ENCODE measurements around the gene KAT6B. TPM values are rescaled to one million over a fixed set of nuclear protein-coding genes. Genes with fewer than 3 reads are reported as not detected.

Gene KAT6B
- total and polyA plus RNA-seq, 2 of the 8 experiments (the other 6 are each of a cell fraction or from before 2014, with no cell fraction given), result 7.3 to 30.8 TPM

DNA sequence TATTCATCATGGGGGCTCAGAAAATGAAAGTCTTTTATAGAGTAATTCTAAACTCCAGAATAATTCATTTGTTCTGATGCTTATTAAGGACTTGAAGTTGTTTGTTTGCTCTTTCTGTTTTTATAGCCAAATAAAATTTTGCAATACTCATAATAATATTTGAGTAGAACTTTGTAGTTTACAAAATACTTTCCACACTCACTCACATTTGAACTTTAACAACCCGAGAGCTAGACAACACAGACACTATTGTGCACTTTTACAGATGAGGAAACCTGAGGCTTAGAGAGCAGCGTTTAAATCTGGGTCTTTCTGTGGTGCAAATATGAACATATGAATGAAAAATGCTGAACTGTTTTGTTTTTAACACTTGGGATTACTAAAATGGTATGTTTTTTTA lies 126.8 kb downstream of the KAT6B start:
- POLR2A ChIA-PET (ENCODE audit: partially characterized antibody), result no interaction called here
- H3K4me2 ChIP-seq (ENCODE audit: insufficient read depth in 1 of 2, low read depth in 2 of 2, low read length in 2 of 2), result no peak overlapping the region
- no peak overlapping the region for H2BK15ac ChIP-seq (ENCODE audit: low read length)
- H2AFZ ChIP-seq (ENCODE audit: low read length), result no peak overlapping the region
- FAIRE-seq (no peak), DNase-seq (ENCODE audit: low read depth in 1 of 2, low spot score in 2 of 2) (no peak)
- H4K5ac ChIP-seq (ENCODE audit: insufficient read length, low read depth, low read length), result no peak overlapping the region
- no peaks in the 10 kb centered on the region for H3K27me3 ChIP-seq (replicated peaks in 1 of 4; ENCODE audit: control insufficient read depth in 3 of 4, extremely low read depth in 1 of 4, insufficient read depth in 3 of 4, low read length in 3 of 4)
- H3K79me2 ChIP-seq (ENCODE audit: control insufficient read depth in 1 of 2, insufficient read depth in 2 of 2, low read length in 2 of 2), result peaks cover 0 to 3% of the 10 kb centered on the region in 2 experiments; a peak in 2 of 4 replicates
- no peak overlapping the region for H2AK5ac ChIP-seq (ENCODE audit: low read depth, low read length)
- H3K79me1 ChIP-seq (ENCODE audit: low read depth, low read length), result no peaks in the 10 kb centered on the region; the same call in 1 of the 2 replicates
- H3K14ac ChIP-seq (ENCODE audit: insufficient read length), result no peak overlapping the region
- H3K23ac ChIP-seq (ENCODE audit: insufficient read length), result no peak overlapping the region
- no peak overlapping the region for H4K8ac ChIP-seq (ENCODE audit: extremely low read depth, insufficient read depth, low read length)
- H2BK120ac ChIP-seq (replicated peaks; ENCODE audit: low read depth, low read length), result no peak overlapping the region
- H3K36me3 ChIP-seq (ENCODE audit: control insufficient read depth in 2 of 4, insufficient read depth in 4 of 4, low read length in 3 of 4), result no peaks in the 10 kb centered on the region
- no peak overlapping the region for H3K56ac ChIP-seq (replicated peaks; ENCODE audit: insufficient read length, low read depth, low read length)
- no peak overlapping the region for H2BK5ac ChIP-seq (ENCODE audit: low read depth, low read length)
- H2BK20ac ChIP-seq (ENCODE audit: low read length), result no peak overlapping the region
- H3K9me3 ChIP-seq (ENCODE audit: insufficient read depth in 2 of 2, low read depth in 1 of 2, low read length in 1 of 2), result no peaks in the 10 kb centered on the region
- no peak overlapping the region for H3K9ac ChIP-seq (replicated peaks in 1 of 4; ENCODE audit: extremely low read depth in 1 of 4, low read depth in 3 of 4, low read length in 3 of 4)
- TF ChIP-seq TBP (IDR thresholded peaks at IDR 0.05; ENCODE audit: low read depth, low read length) (no peak), SIN3A (conservative IDR thresholded peaks at IDR 0.05 in 1 of 2, IDR thresholded peaks at IDR 0.05 in 1 of 2; ENCODE audit: low read depth in 1 of 2, low read length in 2 of 2) (no peak), SIX5 (IDR thresholded peaks at IDR 0.05; ENCODE audit: low read depth, low read length) (no peak), HDAC2 (IDR thresholded peaks at IDR 0.05; ENCODE audit: borderline replicate concordance in 1 of 2, low read depth in 2 of 2, low read length in 2 of 2) (no peak), RAD21 (IDR thresholded peaks at IDR 0.05 in 1 of 2, conservative IDR thresholded peaks at IDR 0.05 in 1 of 2; ENCODE audit: low read depth in 2 of 2, low read length in 2 of 2) (no peak), SP2 (IDR thresholded peaks at IDR 0.05; ENCODE audit: low read length) (no peak), SP1 (IDR thresholded peaks at IDR 0.05; ENCODE audit: low read depth, low read length) (no peak)
- H2BK12ac ChIP-seq (ENCODE audit: low read depth, low read length), result no peak overlapping the region
- no peak overlapping the region for H4K91ac ChIP-seq (replicated peaks; ENCODE audit: insufficient read length, low read length)
- 100% methylated on average over 2 of the region's 2 CpGs; no CpG with 5 or more reads in 1 of the 2 experiments for WGBS, 2 experiments (ENCODE audit: extremely low coverage in 1 of 2, insufficient coverage in 1 of 2, insufficient read length in 1 of 2, insufficient replicate concordance in 2 of 2, low coverage in 1 of 2, low lambda C conversion rate in 2 of 2, missing lambda C conversion rate in 1 of 2)
- no peak overlapping the region for H3K4ac ChIP-seq (replicated peaks; ENCODE audit: insufficient read length, low read depth, low read length)
- H3K27ac ChIP-seq (ENCODE audit: low read depth, low read length), result no peak overlapping the region
- no peak overlapping the region for H3K4me3 ChIP-seq (ENCODE audit: extremely low read depth in 1 of 4, insufficient read depth in 2 of 4, low read depth in 3 of 4, low read length in 4 of 4)
- CTCF ChIA-PET (ENCODE audit: partially characterized antibody), result no interaction called here
- H3K4me1 ChIP-seq (replicated peaks in 1 of 4; ENCODE audit: control insufficient read depth in 3 of 4, insufficient read depth in 4 of 4, low read length in 3 of 4), result no peaks in the 10 kb centered on the region
- no peaks in the 10 kb centered on the region for H4K20me1 ChIP-seq (replicated peaks in 1 of 2; ENCODE audit: control insufficient read depth in 1 of 2, insufficient read depth in 2 of 2, low read length in 2 of 2)
- H3K18ac ChIP-seq (ENCODE audit: extremely low read depth, low read length), result no peak overlapping the region
- H3K23me2 ChIP-seq (ENCODE audit: low read depth, low read length), result no peaks in the 10 kb centered on the region

All from H1 (cell line).